Colonic mucosa (tissue), 4 donors: ENCODE data around the gene STX5. TPM values are rescaled to one million over a fixed set of nuclear protein-coding genes. Genes with fewer than 3 reads are reported as not detected.

Experiments
- DNase-seq: peaks from one replicate; pipeline ENCODE4 v3.0.0-alpha.2; 2020
- H3K27ac ChIP-seq: fragments of 200-600 bp; one replicate; pipeline ENCODE4 v1.8.0; 2021
- H3K27me3 ChIP-seq: fragments of 200-600 bp; one replicate; pipeline ENCODE4 v1.8.0; 2021
- H3K36me3 ChIP-seq: fragments of 200-600 bp; one replicate; pipeline ENCODE4 v1.8.0; 2021
- H3K4me1 ChIP-seq: fragments of 200-600 bp; one replicate; pipeline ENCODE4 v1.8.0; 2021; ENCODE audit warnings: mild to moderate bottlenecking
- H3K4me3 ChIP-seq: fragments of 200-600 bp; one replicate; pipeline ENCODE4 v1.8.0; 2021
- H3K9ac ChIP-seq, 2 donors: one replicate each; pipeline ENCODE4 v1.7.0; 2013; ENCODE audit warnings: control low read depth in 2 of 2, low read depth in 2 of 2, low read length in 2 of 2
- H3K9me3 ChIP-seq: fragments of 200-600 bp; one replicate; pipeline ENCODE4 v1.8.0; 2021
- CTCF ChIP-seq: fragments of 200-600 bp; IDR thresholded peaks from one replicate; pipeline ENCODE4 v1.8.0; 2022; ENCODE audit warnings: antibody characterized with exemption, mild to moderate bottlenecking
- intact Hi-C: fragments of 100-400 bp; cut with DNase I; formaldehyde crosslinking; loops from one replicate; pipeline ENCODE4 v1.14.1; 2022
- total RNA-seq, 2 donors: library from RNA; stranded (reverse); fragmentation: NEBNext Ultra II Directional in 1 of 2; extraction: Animal tissue kit (Norgen Biotek cat#: 25700) in 1 of 2; gene quantifications; one replicate each; pipeline ENCODE4 v1.2.1, GENCODE V29; 2021
- donor health status: healthy.
- donor health status: DM: no; HTN: no; CAD: no.
- donor health status: DM: no; HTN: no; CAD: no.

STX5 gene
- total RNA-seq, 2 donors from 2014 or later: 38.0 to 43.3 TPM

DNA sequence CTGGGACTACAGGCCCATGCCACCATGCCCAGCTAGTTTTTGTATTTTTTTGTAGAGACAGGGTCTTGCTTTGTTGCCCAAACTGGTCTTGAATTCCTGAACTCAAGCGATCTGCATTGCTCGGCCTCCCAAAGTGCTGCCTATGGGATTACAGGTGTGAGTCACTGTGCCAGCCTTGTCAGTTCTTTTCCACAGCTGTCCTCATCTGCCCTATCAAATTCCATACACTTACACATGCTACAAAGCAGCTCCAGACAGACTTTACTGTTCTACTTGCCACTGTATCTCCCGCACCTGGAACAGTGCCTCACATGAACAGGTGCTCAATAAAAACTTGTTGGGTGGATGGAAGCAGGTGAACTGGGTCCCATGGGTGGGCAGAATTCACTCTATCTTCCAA, 8.2 kb downstream of the STX5 start:
- peaks cover 23% of the 10 kb centered on the region for H3K36me3 ChIP-seq
- no peak overlapping the region for H3K4me3 ChIP-seq
- no peaks in the 10 kb centered on the region for H3K27me3 ChIP-seq
- no peak for DNase-seq
- no peak overlapping the region for H3K9ac ChIP-seq
- H3K4me1 ChIP-seq: no peaks in the 10 kb centered on the region
- intact Hi-C loops: loop anchor here (5.0 kb wide), 1 partner anchor 111 kb away; no protein-coding TSS in a partner anchor
- no peak overlapping the region for H3K27ac ChIP-seq
- TF ChIP-seq CTCF: no peak
- H3K9me3 ChIP-seq: no peaks in the 10 kb centered on the region

DNA sequence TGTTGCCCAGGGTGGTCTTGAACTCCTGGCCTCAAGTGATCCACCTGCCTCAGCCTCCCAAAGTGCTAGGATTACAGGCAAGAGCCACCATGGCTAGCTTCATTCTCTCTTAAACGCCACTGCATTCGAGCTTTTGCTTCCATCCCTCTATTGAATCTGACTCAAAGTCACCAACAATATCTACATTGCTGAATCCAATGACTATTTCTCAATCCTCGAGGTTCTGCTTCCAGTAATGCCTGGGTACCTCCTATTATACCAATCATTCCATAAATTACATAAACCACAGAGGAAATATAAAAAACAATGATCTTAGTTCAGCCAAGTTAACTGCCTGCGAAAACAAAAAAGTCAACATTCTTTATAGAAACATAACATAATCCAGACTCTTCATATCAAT, 14.7 kb downstream of the STX5 start:
- Histone ChIP-seq H3K36me3 (peaks cover 5% of the 10 kb centered on the region), H3K4me3 (no peak overlapping the region), H3K9me3 (no peaks in the 10 kb centered on the region), H3K4me1 (no peaks in the 10 kb centered on the region), H3K9ac (no peak overlapping the region), H3K27me3 (no peaks in the 10 kb centered on the region), H3K27ac (no peak overlapping the region)
- DNase-seq: no peak
- intact Hi-C loops: no loop called here
- TF ChIP-seq CTCF: no peak

GRCh38 chr11:62816557-62816956, 15.3 kb downstream of the STX5 start:
- no peaks in the 10 kb centered on the region for H3K4me1 ChIP-seq
- no peak overlapping the region for H3K27ac ChIP-seq
- no peaks in the 10 kb centered on the region for H3K27me3 ChIP-seq
- no peak for TF ChIP-seq CTCF
- H3K4me3 ChIP-seq: no peak overlapping the region
- no peak overlapping the region for H3K9ac ChIP-seq
- H3K36me3 ChIP-seq: peaks cover 5% of the 10 kb centered on the region
- H3K9me3 ChIP-seq: no peaks in the 10 kb centered on the region
- no peak for DNase-seq
- intact Hi-C loops: no loop called here

- Histone ChIP-seq H3K36me3 (no peaks in the 10 kb centered on the region), H3K9me3 (no peaks in the 10 kb centered on the region), H3K4me3 (no peak overlapping the region), H3K27ac (no peak overlapping the region), H3K9ac (no peak overlapping the region), H3K4me1 (no peaks in the 10 kb centered on the region), H3K27me3 (no peaks in the 10 kb centered on the region)
- intact Hi-C loops: no loop called here
- no peak for TF ChIP-seq CTCF
- no peak for DNase-seq
These were observed 20.2 kb downstream of the STX5 start for GRCh38 chr11:62811659-62812058.

DNA sequence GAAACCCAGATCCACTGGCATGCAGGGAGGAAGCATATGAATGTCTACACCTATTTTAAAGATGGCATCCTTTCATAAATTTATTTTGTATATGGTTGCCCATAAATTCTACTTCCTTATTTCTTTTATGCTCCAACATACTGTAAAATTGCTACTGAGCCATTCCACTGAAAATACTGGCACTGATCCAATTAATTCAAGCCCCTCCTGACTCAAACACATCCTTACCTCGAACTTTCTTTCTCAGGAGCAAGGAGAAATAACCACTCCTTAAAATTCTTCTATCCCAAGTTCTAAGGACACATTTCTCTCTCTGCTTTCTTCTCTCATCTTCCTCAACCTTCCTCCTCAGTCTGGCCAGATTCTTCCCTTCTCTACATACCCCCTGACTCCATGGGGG, 21.1 kb downstream of the STX5 start:
- Histone ChIP-seq H3K9me3 (no peaks in the 10 kb centered on the region), H3K4me3 (no peak overlapping the region), H3K4me1 (no peaks in the 10 kb centered on the region), H3K36me3 (no peaks in the 10 kb centered on the region), H3K9ac (no peak overlapping the region), H3K27me3 (no peaks in the 10 kb centered on the region), H3K27ac (no peak overlapping the region)
- TF ChIP-seq CTCF: no peak
- intact Hi-C loops: no loop called here
- no peak for DNase-seq
